Tibial nerve (tissue), 4 donors: ENCODE data around the gene PTPRD.
"Not testable (repeated sequence)": the region's sequence is repeated elsewhere in the genome, so short reads cannot be mapped to it uniquely, and the experiment has no call there.

Source experiments
- CTCF ChIP-seq, 5 experiments: fragments of 200-600 bp in 3 of 5; fragments of 450-650 bp in 2 of 5; sonication (generic) in 3 of 5; IDR thresholded peaks; one replicate each; pipeline ENCODE4 v1.5.1; 2016 to 2019; ENCODE audit warnings: antibody characterized with exemption in 5 of 5, mild to moderate bottlenecking in 3 of 5, moderate library complexity in 2 of 5
- EP300 ChIP-seq, 2 donors: sonication (generic); formaldehyde crosslinking; IDR thresholded peaks; one replicate each; pipeline ENCODE4 v1.6.1; 2017; ENCODE audit warnings: antibody characterized with exemption in 2 of 2, mild to moderate bottlenecking in 1 of 2

- TF ChIP-seq CTCF, EP300 (IDR thresholded peaks at IDR 0.05): not testable (repeated sequence)
Measured at GRCh38 chr9:8920478-8921183, 1692.2 kb downstream of the PTPRD start.
